Vagina (tissue), 2 donors: Measurements from ENCODE around the gene SLC51A.

Experiments used
- POLR2A ChIP-seq, 2 donors: fragments of 450-650 bp; IDR thresholded peaks; one replicate each; pipeline ENCODE4 v1.6.1; 2017; ENCODE audit warnings: antibody characterized with exemption in 2 of 2, mild to moderate bottlenecking in 2 of 2, moderate library complexity in 2 of 2
- TF ChIP-seq, protein P1 (sequence below), 3 experiments: fragments of 450-650 bp in 2 of 3; fragments of 200-600 bp in 1 of 3; sonication (generic) in 1 of 3; IDR thresholded peaks; one replicate each; pipeline ENCODE4 v1.5.1; 2017 to 2019; ENCODE audit warnings: antibody characterized with exemption in 3 of 3, mild to moderate bottlenecking in 2 of 3, moderate library complexity in 2 of 3

DNA sequence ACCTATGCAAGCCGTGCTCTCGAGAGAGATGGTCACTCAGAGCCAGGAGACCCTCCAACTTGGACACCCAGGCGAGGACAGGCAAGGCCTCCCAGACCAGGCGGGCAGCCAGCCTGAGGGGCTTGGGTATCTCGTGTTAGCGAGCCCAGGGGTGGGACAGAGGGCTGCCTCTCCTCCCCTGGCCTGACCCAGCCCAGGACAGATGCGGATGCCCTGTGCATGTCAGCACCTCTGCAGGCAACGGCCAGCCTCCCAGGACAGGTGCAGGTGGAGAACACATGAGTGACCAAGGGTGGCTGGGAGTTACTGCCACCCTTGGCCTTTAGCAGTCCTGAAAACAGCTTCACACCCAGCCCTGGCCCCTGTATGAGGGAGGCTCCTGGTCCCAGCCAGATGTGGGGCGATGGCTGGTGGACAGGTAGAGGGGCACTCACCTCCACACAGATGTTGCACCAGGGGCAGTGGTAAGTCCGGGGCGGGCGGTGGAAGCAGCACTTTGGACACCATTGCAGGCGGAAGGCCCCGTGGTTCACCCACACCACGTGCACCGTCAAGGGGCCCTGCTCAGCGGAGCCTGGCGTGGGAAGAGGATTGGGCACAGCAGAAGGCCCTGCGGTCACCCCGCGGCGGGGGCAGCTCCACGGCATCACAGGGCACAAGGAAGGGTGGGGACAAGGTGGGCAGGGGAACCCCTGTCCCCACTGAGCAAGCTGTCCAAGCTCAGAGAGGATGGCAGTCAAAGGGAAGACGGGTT lies 7.2 kb upstream of the SLC51A start:
- TF ChIP-seq, protein P1, sequence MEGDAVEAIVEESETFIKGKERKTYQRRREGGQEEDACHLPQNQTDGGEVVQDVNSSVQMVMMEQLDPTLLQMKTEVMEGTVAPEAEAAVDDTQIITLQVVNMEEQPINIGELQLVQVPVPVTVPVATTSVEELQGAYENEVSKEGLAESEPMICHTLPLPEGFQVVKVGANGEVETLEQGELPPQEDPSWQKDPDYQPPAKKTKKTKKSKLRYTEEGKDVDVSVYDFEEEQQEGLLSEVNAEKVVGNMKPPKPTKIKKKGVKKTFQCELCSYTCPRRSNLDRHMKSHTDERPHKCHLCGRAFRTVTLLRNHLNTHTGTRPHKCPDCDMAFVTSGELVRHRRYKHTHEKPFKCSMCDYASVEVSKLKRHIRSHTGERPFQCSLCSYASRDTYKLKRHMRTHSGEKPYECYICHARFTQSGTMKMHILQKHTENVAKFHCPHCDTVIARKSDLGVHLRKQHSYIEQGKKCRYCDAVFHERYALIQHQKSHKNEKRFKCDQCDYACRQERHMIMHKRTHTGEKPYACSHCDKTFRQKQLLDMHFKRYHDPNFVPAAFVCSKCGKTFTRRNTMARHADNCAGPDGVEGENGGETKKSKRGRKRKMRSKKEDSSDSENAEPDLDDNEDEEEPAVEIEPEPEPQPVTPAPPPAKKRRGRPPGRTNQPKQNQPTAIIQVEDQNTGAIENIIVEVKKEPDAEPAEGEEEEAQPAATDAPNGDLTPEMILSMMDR (IDR thresholded peaks at IDR 0.05), result no peak
- no peak for TF ChIP-seq POLR2A (IDR thresholded peaks at IDR 0.05)
